Vagina (tissue), 2 donors: Measurements from ENCODE around the gene SLC27A3.

ENCODE experiments used
- POLR2A ChIP-seq, 2 donors: fragments of 450-650 bp; IDR thresholded peaks; one replicate each; pipeline ENCODE4 v1.6.1; 2017; ENCODE audit warnings: antibody characterized with exemption in 2 of 2, mild to moderate bottlenecking in 2 of 2, moderate library complexity in 2 of 2
- POLR2AphosphoS5 ChIP-seq, 2 donors: sonication (generic); formaldehyde crosslinking; IDR thresholded peaks; one replicate each; pipeline ENCODE4 v1.9.0; 2017; ENCODE audit warnings: antibody characterized with exemption in 2 of 2, mild to moderate bottlenecking in 2 of 2, low read depth in 1 of 2; ENCODE audit not compliant: insufficient read depth in 1 of 2
- TF ChIP-seq, protein P1 (sequence below), 3 experiments: fragments of 450-650 bp in 2 of 3; fragments of 200-600 bp in 1 of 3; sonication (generic) in 1 of 3; IDR thresholded peaks; one replicate each; pipeline ENCODE4 v1.5.1; 2017 to 2019; ENCODE audit warnings: antibody characterized with exemption in 3 of 3, mild to moderate bottlenecking in 2 of 3, moderate library complexity in 2 of 3

DNA sequence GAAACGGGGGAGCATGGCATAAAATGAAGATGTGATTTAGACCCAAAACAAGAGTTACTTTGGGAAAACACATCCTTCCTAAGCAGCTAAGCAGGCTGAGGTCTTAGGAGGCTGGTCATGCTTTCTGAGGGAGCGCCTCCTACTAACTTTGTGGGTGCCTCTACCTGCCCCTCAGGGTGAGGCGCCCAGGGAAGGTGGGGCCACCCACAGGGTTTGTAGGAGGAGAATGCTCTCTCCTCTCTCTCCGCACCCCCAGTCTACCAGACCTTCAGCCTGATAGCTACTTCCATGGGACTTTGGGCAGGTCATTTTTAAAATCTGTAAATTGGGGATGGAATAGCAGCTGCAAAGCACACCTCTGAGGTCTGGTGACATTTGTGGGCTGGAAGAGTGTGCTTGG is 23.8 kb downstream of the SLC27A3 start:
- TF ChIP-seq, protein P1, sequence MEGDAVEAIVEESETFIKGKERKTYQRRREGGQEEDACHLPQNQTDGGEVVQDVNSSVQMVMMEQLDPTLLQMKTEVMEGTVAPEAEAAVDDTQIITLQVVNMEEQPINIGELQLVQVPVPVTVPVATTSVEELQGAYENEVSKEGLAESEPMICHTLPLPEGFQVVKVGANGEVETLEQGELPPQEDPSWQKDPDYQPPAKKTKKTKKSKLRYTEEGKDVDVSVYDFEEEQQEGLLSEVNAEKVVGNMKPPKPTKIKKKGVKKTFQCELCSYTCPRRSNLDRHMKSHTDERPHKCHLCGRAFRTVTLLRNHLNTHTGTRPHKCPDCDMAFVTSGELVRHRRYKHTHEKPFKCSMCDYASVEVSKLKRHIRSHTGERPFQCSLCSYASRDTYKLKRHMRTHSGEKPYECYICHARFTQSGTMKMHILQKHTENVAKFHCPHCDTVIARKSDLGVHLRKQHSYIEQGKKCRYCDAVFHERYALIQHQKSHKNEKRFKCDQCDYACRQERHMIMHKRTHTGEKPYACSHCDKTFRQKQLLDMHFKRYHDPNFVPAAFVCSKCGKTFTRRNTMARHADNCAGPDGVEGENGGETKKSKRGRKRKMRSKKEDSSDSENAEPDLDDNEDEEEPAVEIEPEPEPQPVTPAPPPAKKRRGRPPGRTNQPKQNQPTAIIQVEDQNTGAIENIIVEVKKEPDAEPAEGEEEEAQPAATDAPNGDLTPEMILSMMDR (IDR thresholded peaks at IDR 0.05), result no peak
- TF ChIP-seq POLR2A (IDR thresholded peaks at IDR 0.05), result no peak
- TF ChIP-seq POLR2AphosphoS5 (IDR thresholded peaks at IDR 0.05; ENCODE audit: insufficient read depth in 1 of 2, low read depth in 1 of 2), result no peak
